ENCODE measurements around the gene ITPA.

Gene ITPA

GRCh38 chr20:3246682-3247081, 37.4 kb downstream of the ITPA start:
- DNase-seq = no peak

- no peak for DNase-seq
Observed at GRCh38 chr20:3247638-3248037, 38.3 kb downstream of the ITPA start.

GRCh38 chr20:3248167-3248992, 39.1 kb downstream of the ITPA start:
- peak; percentile 21 to 51 (median 37) for DNase-seq

GRCh38 chr20:3248993-3249347, 39.7 kb downstream of the ITPA start:
- DNase-seq = no peak

GRCh38 chr20:3250091-3250504, 40.8 kb downstream of the ITPA start:
- peak in 1 of 4 experiments; percentile 24 for DNase-seq

GRCh38 chr20:3251806-3252205, 42.5 kb downstream of the ITPA start:
- DNase-seq = no peak

GRCh38 chr20:3255728-3256127, 46.4 kb downstream of the ITPA start:
- no peak for DNase-seq

GRCh38 chr20:3258429-3258828, 49.1 kb downstream of the ITPA start:
- DNase-seq = no peak

- DNase-seq = no peak
Observed at GRCh38 chr20:3262566-3262965, 53.3 kb downstream of the ITPA start.

GRCh38 chr20:3270051-3270450, 60.8 kb downstream of the ITPA start:
- no peak for DNase-seq

GRCh38 chr20:3273371-3273770, 64.1 kb downstream of the ITPA start:
- no peak for DNase-seq

Measured in suppressor macrophage (primary cell).